Subcutaneous adipose tissue (tissue), 4 donors: ENCODE measurements around the gene TRMT10B. TPM values are rescaled to one million over a fixed set of nuclear protein-coding genes. Genes with fewer than 3 reads are reported as not detected.

Experiments
- total RNA-seq, 4 donors: library from RNA; depleted of rRNA; stranded (reverse); fragments of >200 nt; gene quantifications; one replicate each; pipeline ENCODE4 v1.1.0, GENCODE V29; 2016
- TF ChIP-seq, protein P1 (sequence below): fragments of 450-650 bp; IDR thresholded peaks from one replicate; pipeline ENCODE4 v1.5.1; 2016; ENCODE audit warnings: low read depth, mild to moderate bottlenecking, control low read depth, antibody characterized with exemption, moderate library complexity

The TRMT10B gene
- total RNA-seq, 4 donors from 2014 or later: 5.6 to 8.6 (median 6.4) TPM

GRCh38 chr9:37719526-37719925, 34.1 kb upstream of the TRMT10B start:
- TF ChIP-seq, protein P1, sequence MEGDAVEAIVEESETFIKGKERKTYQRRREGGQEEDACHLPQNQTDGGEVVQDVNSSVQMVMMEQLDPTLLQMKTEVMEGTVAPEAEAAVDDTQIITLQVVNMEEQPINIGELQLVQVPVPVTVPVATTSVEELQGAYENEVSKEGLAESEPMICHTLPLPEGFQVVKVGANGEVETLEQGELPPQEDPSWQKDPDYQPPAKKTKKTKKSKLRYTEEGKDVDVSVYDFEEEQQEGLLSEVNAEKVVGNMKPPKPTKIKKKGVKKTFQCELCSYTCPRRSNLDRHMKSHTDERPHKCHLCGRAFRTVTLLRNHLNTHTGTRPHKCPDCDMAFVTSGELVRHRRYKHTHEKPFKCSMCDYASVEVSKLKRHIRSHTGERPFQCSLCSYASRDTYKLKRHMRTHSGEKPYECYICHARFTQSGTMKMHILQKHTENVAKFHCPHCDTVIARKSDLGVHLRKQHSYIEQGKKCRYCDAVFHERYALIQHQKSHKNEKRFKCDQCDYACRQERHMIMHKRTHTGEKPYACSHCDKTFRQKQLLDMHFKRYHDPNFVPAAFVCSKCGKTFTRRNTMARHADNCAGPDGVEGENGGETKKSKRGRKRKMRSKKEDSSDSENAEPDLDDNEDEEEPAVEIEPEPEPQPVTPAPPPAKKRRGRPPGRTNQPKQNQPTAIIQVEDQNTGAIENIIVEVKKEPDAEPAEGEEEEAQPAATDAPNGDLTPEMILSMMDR: no peak

DNA sequence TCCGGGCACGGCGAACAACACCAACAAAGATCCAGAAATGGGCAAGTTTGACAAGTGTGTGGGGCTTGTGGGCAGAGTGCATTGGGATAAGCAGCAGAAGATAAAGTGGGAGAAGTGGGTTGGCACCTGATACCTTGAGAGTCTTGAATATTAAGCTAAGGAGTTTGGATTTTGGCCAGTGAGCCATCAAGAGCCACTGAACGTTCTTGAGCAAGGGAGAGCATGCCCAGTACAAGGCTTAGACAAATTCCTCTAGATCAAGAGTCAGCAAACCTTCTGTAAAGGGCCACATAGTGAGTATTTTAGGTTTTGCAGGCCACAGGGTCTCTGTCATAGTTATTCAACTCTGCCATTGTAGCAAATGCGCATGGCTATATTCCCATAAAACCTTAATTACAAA, 26.6 kb upstream of the TRMT10B start:
- TF ChIP-seq, protein P1: no peak

GRCh38 chr9:37729499-37729898, 24.1 kb upstream of the TRMT10B start:
- TF ChIP-seq, protein P1: no peak

GRCh38 chr9:37730256-37730655, 23.3 kb upstream of the TRMT10B start:
- TF ChIP-seq, protein P1: no peak

DNA sequence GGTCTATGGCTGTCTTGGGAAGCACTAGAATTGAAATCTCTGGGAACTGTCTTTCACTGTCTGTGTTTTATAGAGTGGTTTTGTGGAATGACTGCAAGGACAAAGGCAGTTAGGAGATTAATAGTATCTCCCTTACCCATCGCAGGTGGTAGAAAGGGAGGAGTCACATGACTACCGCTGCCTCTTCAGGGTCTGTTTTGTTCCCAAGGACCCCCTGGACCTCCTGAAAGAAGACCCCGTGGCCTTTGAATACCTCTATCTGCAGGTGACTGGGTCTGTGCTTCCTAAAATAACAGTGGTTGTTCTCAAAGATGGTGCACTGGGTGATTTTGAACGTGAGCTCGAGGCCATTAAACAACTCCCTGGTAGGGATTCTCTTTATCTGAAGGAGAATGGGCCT, 22.8 kb upstream of the TRMT10B start:
- TF ChIP-seq, protein P1: no peak

DNA sequence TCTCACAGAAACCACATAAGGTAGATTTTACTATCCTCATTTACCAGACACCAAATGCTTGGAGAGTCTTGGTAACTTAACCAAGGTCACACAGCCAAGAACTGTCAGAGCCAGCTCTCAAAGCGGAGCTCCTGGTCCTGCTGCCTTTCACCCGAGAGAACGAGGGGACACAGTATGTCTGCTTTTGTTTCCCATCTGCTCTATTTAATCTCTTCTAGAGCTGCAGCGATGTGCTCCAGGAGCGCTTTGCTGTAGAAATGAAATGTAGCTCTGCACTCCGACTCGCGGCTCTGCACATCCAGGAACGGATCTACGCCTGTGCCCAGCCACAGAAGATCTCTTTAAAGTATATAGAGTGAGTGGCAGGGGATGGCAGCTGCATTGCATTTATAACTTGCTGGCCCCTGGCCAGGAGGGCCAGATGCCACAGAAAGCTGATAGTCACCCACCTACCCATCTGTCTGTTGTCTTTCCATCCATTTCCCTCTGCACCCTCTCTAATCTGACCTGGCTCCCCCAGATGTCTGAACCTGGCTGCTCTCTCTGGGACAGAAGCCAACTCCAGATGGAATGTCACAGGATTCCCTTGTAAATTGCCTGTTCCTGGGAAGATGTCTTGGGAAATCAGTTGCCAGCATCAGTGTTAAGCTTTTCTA, 21.4 kb upstream of the TRMT10B start:
- TF ChIP-seq, protein P1: no peak

GRCh38 chr9:37732952-37733351, 20.7 kb upstream of the TRMT10B start:
- TF ChIP-seq, protein P1: no peak
